Dermis blood vessel endothelial cell (primary cell): ENCODE results near the gene ZBTB45. TPM values are rescaled to one million over a fixed set of nuclear protein-coding genes. Genes with fewer than 3 reads are reported as not detected.
A peak's percentile ranks its signal among the peaks of the same experiment; 100 is the strongest.
"Not testable (repeated sequence)": the region's sequence is repeated elsewhere in the genome, so short reads cannot be mapped to it uniquely, and the experiment has no call there.

Experiments
- DNase-seq: peaks from one replicate; pipeline ENCODE4 v3.0.0; 2010
- total RNA-seq: library from RNA; depleted of rRNA; stranded (reverse); fragments of >200 nt; gene quantifications from 2 replicates; pipeline ENCODE4 v1.2.3, GENCODE V29; 2014

The ZBTB45 gene
- total RNA-seq, 1 donor from 2014 or later: 6.1 TPM

GRCh38 chr19:58554494-58555368 is 35.1 kb upstream of the ZBTB45 start, which contains the start of gene CHMP2A:
Gene CHMP2A (minus strand): TSS chr19:58555105. CDS start chr19:58554212, 893 bp downstream.
- peak; percentile 98 for DNase-seq

DNA sequence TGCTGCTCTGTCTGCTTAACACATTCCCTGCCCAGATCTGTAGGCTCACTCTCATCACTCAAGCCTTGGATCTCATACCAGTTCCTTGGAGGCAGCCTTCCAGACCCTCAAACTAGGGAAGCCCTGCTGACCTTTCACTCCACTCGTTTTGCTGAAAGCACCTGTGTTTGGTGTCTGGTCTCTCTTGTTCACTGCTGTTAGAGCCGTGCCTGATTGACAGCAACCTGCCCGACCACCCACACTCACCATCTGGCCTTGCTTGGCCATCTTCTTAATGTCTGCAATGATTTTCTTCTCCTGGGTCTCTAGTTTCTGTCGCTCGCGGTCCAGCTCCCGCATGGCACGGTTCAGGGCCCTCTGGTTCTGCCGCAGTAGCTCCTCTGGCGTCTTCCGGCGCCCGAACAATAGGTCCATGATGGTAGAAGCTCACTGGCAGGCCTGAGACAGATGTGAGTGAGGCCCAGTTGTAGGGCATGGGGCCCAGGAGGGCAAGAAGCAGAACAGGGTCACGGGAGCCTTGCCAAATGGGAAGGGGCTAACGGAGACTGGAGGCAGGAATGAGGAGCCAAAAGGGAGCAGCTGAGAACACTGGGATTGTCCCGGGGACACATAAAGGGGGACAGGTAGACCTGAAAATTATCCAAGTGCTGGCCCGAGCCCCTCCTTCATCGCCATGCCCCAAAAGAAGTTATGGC is 34.3 kb upstream of the ZBTB45 start:
- DNase-seq: peak; percentile 18

GRCh38 chr19:58552655-58553054 is 33.0 kb upstream of the ZBTB45 start:
- no peak for DNase-seq

- DNase-seq: no peak
Measured at GRCh38 chr19:58551577-58552471, 32.2 kb upstream of the ZBTB45 start.

GRCh38 chr19:58551123-58551497 is 31.5 kb upstream of the ZBTB45 start:
- DNase-seq: no peak

DNA sequence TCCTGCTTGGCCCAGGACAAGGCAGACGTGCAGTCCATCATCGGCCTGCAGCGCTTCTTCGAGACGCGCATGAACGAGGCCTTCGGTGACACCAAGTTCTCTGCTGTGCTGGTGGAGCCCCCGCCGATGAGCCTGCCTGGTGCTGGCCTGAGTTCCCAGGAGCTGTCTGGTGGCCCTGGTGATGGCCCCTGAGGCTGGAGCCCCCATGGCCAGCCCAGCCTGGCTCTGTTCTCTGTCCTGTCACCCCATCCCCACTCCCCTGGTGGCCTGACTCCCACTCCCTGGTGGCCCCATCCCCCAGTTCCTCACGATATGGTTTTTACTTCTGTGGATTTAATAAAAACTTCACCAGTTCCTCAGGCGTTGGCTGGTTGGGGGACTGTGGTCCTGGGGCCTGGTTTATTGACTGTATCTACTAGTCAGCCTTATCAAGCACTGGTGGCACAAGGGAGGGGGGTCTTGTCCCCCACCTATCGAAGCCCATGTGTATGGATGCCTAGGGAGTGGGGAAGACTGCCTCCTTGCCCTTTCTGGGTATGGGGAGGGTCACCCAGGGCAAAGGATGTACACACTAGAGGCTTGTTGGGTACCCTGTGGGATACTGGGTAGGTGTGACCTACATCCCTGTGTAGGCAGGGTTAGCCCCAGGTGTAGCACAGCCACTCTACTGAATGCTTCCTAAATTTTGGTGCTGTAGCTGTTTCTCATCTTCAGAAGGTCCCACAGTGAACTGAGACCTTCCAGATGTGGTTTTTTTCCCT is 30.9 kb upstream of the ZBTB45 start:
- no peak for DNase-seq

- DNase-seq: no peak
Measured at GRCh38 chr19:58549664-58550361, 30.2 kb upstream of the ZBTB45 start.

DNA sequence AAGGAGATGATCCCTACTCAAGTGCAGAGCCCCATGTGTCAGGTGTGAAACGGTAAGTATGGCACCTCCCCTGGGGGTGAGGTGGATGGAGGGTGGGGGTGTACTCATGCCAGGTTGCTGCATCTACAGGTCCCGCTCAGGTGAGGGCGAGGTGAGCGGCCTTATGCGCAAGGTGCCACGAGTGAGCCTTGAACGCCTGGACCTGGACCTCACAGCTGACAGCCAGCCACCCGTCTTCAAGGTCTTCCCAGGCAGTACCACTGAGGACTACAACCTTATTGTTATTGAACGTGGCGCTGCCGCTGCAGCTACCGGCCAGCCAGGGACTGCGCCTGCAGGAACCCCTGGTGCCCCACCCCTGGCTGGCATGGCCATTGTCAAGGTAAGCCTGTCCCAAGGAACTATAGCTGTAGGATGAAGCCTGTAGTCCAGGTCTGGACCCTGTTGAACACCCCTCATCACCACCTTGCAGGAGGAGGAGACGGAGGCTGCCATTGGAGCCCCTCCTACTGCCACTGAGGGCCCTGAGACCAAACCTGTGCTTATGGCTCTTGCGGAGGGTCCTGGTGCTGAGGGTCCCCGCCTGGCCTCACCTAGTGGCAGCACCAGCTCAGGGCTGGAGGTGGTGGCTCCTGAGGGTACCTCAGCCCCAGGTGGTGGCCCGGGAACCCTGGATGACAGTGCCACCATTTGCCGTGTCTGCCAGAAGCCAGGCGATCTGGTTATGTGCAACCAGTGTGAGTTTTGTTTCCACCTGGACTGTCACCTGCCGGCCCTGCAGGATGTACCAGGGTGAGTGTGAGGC is 29.5 kb upstream of the ZBTB45 start:
- DNase-seq: no peak

DNA sequence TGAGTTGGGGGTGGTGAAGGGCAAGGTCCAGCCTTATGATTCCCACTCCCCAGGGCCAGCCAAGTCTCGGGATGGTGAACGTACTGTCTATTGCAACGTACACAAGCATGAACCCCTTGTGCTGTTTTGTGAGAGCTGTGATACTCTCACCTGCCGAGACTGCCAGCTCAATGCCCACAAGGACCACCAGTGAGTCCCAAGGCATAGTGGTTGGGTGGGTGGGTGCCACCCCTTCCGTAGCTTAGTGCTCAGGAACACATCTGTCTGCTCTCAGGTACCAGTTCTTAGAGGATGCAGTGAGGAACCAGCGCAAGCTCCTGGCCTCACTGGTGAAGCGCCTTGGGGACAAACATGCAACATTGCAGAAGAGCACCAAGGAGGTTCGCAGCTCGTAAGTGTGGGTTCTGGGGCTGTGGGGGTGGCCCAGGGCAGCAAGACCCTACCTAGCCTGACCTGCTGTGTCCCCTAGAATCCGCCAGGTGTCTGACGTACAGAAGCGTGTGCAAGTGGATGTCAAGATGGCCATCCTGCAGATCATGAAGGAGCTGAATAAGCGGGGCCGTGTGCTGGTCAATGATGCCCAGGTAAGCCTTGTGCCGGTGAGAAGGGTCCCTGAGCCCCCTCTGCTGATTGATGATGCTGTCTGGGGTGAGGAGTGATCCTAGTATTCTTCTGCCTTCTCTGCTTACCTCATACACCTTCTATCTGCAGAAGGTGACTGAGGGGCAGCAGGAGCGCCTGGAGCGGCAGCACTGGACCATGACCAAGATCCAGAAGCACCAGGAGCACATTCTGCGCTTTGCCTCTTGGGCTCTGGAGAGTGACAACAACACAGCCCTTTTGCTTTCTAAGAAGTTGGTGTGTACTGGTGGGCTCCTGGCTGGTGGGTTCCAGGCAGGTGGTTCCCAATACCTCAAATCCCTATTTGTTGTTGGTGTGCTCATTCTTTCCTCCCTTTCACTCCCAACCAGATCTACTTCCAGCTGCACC is 28.0 kb upstream of the ZBTB45 start:
- DNase-seq: no peak

DNA sequence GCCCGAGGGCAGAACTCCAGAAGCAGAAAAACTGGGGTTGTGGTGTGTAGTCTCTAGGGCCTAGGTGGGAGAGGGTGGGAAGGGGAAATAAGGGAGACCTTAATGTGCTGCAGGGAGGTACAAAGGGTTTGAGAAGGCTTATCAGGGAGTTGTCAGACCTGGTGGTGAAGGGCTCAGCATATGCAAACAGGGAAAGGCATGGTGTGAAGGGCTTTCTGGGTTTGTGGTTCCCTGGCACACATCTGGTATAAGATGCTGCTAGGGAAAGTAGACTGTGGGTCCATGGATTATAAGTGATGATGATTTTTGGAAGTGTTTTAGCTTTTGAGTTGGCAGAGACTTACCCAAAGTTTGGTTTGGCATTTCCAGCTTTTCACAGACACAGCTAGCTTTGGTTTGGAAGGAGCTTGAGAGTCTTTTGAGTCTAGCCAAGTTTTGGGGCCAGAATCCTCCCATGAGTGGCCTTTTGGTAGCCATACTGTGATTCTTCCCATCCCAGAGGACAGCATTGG is 26.5 kb upstream of the ZBTB45 start:
- no peak for DNase-seq

- peak; percentile 30 for DNase-seq
Measured at GRCh38 chr19:58545286-58546018, 25.8 kb upstream of the ZBTB45 start.

- peak; percentile 73 for DNase-seq
Measured at GRCh38 chr19:58544591-58545285, 25.1 kb upstream of the ZBTB45 start.

DNA sequence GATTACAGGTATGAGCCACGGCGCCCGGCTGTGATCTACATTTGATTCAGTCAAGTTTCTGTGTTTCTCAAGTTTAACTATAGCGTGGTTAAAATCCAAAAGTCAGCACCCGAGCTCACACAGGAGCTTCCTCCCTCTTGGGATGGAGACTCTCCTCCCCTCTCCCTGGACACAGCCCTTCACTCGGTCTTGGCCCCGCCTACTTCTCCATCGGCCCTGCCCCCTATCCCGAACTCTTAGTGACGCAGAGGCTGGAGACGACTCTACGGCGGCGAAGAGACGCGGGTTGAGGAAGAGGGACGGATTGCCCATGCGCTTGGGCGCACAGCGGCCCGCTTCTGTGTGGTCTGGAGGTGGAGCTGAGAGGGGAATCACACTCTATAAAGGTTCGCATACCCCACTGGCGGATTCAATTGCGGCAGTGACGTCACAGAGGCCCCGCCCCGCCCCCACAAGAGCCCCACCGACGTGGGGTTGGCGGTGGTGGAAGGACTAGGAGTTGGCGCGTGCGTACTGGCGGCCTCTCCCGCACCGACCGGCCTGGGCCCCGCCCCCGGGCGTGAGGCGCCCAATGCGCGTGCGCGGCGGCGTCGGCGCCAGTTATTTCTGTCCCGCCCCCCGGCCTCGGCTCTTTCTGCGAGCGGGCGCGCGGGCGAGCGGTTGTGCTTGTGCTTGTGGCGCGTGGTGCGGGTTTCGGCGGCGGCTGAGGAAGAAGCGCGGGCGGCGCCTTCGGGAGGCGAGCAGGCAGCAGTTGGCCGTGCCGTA is 24.4 kb upstream of the ZBTB45 start, which contains the start of gene TRIM28:
Gene TRIM28, plus strand, starts transcription at position 239 of the 765 bp plus-strand sequence. CDS start 694 bp downstream, outside the sequence.
- DNase-seq: peak; percentile 99

GRCh38 chr19:58542641-58543372 is 23.2 kb upstream of the ZBTB45 start:
- not testable (repeated sequence) for DNase-seq

- DNase-seq: not testable (repeated sequence)
Measured at GRCh38 chr19:58539169-58539559, 19.6 kb upstream of the ZBTB45 start.
